Fibroblast of skin of right quadriceps (primary cell): Measurements from ENCODE around the gene CAMTA1.

Experiments
- DNase-seq: peaks from one replicate; pipeline ENCODE4 v3.0.0-alpha.2; 2013

The CAMTA1 gene

DNA sequence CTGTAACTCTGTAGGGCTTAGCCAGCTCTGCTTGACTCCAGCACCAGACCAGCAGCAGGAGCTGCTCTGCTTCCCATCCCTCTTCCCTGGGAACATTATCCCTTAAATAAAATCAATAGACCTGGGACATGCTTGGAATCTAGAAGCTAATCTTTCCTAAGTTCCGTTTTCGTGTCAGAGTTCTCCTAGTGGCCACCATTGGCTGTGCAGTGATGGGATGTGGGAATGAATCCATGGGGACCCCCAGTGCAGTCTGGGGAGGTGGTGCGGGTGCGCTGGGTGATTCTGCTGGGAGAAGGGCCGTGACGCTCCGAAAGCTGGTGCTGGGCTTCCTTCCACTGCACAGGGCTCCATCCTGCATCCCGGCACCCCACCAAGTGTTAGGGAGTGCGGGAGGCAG is 202.7 kb downstream of the CAMTA1 start:
- DNase-seq, result no peak

DNA sequence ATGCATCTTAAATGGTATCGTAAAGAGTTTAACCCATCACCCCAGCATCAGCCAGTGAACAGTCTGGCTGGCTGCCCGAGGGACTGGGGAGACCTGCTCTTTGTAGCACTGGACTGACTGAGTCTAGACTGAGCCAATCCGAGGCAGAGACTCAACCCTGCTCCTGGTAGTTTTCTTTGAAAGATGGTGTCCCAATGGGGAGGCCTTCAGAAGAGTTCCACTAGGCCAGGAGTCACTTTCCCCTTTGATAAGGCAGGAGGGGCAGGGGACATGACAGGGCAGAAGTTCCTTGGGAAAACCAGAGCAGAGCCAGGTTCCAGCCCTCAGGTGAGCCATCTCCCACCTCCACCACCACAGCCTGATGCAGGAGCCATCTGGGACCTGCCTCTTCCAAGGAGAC is 203.5 kb downstream of the CAMTA1 start:
- DNase-seq, result no peak

DNA sequence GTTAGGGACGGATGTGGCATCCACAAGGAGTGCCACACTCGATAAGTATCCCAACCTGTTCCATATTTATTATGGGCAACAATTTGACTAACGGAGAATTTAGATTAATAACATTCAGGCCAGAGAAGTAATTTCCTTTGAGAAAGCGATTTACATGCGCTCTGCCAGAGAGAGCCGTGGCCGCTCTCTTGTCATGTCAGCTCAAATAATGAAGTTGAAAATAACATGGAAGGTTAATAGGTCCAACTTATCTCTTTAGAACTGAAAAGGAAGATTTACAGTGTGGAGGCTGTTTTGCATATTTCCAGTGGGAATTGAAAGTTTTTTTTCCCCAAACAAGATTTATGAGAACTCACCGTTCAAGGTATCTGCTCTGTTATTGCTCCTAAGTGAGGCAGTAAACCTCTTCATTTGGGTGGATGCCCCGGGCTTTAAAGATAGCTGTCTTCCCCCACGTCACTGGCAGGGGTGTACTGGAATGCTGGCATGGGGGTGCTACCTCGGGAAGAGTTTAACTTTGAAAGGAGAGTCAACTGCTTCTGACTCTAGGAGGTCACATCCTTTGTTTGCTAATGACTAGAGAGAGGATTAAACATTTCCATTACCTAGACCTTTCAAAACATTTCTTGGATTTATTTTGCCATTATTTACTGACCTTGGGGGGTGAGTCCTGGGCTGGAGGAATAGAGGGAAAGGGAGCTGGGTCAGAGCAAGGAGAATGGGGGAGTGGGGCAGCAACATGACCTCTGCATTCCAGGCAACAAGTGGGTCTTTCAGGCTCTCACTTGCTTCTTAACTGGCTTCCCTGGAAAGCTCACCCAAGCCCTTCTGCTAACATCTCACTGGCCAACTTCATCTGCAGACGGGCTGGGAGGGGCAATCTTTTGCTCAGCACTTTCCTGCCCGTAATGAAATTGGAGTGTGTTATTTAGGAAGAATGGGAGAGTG is 204.2 kb downstream of the CAMTA1 start:
- no peak for DNase-seq

DNA sequence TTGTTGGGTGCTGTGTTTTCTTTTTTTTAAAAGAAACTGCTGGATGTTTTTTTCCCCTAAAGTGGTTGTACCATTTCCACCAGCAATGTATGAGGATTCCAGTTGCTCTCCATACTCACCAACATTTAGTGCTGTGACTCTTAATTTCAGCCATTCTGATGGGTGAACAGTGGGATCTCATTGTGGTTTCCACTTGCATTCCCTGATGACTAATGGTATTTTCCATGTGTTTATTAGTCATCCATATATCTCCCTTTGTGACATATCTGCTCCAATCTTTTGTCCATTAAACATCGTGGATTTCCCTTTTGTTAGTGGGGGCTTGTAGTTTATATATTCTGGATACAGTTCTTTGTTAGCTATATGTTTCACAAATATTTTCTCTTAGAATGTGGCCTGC is 206.0 kb downstream of the CAMTA1 start:
- peak; percentile 87 for DNase-seq

DNA sequence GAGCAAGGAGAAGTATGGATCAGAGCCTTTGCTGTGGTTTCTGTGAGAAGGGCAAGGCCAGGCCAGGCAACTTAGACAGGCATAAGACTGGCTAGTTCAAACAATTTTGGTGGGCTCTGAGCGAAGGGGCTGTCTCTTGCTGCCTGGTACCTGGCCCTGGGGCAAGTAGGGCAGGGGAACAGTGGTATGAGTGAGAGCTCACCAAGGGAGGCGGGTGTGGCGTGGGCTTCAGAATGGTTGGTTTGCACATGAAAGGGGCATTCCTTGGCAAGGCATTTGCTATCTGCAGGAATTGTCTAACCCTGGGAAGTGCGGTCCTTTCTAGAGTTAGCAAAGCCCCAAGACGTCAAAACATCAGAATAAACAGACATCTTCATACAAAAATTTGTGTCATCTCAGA is 210.5 kb downstream of the CAMTA1 start:
- no peak for DNase-seq

DNA sequence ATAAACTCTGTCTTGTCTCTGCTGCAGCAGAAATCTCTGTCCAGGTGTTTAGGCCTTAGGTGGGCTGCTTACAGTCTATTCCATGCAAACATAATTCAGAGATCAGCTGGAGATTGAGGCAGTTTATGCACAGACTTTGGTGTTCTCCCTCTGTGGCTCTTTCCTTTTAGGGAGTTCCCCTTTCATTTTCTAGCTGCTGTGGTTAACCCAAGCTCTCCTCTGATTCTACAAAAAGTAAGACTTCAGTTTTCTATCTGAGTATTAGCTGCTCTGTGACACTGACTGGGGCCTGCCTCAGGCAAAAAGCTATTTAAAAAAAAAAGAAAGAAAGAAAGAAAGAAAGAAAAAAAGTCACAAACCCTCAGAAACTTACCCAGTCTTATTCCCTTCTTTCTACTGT is 211.1 kb downstream of the CAMTA1 start:
- no peak for DNase-seq

DNA sequence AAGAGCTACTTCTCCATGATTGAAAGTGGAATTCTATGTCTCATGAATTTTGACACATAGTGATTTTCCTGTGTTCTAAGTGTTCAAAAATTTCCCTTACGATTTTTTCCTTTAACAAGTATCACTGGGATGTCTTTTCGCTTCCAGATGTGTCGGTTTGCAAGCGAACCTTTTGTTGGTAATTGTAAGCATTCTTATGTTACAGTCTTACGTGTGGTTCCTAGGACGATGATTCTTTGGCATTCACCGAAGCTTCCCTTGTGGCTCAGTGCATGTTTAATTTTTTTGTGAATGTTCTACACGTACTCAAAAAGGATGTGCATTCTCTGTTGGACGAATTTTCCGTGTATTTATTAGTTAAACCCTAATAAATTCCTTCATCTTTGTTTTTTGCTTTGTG is 211.6 kb downstream of the CAMTA1 start:
- no peak for DNase-seq

DNA sequence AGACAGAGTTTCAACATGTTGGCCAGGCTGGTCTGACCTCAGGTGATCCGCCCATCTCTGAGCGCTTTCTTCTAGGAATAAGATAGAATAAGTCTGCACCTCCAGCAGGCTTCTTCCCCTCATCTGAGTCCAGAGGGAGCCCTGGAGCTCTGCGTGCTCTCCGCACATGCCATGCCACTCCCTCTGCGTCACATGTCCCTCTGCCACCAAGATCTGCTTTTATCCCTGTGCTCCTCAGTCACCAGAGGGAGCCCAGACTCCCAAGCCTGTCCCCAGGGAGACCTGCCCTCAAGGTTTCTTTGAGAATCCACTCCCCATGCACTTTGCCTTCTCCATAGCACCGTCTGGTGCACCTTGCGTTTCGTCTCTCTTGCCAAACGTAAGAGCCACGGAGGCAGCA is 213.0 kb downstream of the CAMTA1 start:
- no peak for DNase-seq

DNA sequence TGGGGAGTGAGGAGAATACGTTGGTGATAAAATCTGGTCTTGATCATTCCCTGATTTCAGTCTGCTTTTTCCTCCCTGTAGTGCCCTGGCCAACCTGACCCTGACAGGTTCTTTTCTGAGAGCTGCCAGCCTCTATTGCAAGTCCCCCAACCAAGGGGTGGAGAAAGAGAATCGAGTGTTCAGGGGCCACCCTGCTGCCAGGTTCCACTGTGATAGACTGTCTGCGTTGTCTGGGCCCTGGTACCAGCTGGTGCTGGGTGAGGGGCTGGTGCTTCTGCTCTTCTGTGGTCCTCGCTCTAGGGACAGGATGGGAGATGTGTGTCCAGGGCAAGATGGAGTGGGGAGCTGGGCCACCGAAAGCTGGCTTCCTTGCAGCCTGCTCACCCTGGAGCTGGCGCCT is 214.6 kb downstream of the CAMTA1 start:
- no peak for DNase-seq

DNA sequence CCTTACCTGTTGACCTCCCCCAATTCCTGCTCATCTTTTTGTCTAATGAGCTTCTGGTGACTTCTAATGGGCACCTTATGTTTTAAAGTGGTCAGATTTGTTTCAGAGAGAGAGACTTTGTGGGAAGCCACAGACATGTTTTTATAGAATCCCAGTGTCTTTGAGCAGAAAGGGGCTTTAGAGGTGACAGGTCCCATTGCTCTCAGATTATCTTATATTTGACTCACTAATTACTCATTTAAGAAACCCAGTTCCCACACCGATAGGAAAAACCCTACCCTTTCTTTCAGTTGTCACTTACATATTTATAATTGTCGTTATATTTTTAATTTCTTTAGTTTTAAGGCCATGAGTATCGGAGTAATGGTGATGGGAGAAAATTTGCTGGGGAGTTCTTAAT is 215.5 kb downstream of the CAMTA1 start:
- no peak for DNase-seq

DNA sequence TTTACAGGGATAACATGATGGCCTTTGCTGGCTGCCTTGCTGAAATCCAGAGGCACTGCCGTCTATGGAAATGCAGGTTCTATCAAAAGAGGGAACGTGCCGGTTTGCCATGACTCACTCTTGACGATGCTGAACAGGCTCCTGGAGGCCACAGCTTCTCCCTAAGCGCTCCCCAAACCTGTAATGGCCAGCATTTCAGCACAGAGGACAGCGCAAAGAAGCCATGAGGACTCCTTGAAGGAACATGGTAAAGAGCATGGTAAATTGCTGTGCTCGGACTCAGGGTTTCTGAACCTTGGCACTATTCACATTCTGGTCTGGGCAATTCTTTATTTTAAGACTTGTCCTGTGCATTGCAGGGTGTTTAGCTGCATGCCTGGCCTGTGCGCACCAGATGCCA is 217.5 kb downstream of the CAMTA1 start:
- no peak for DNase-seq

DNA sequence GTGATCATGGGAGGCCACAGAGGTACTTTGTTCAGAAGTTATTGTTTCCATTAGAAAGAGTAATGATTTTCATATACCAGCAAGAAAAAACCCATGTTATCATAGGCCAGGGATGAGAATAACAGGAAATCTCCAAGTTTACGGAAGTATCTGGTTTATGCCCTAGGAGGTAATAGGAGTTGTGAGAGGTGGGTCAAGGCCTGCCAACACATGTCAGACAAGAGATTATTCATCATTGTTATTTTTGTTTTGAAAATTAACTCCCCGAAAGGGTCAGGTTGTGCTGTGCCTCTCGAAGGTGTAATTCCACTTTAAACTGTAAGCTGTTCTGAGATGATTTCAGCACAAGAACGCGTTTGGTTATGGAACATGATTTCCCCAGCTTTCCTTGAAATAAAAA is 218.4 kb downstream of the CAMTA1 start:
- no peak for DNase-seq

DNA sequence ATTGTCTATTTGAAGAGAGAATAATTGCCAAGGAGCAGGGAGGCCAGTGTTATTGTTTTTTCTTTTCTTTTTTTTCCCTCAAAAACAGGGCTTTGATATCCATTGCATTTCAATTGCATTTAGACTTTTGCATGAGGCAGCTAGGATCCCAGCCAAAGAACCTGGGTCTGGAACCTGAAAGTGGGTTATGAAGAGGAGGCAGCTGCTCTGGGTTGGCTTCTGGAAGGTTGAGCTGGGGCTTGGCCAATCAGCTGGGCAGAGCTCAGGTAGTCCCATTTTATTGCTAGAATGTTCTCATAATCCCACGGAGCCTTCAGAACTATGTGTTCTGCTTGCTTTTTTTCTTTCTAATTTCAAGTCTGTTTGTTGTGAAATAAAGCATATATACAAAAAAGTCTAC is 218.9 kb downstream of the CAMTA1 start:
- no peak for DNase-seq

DNA sequence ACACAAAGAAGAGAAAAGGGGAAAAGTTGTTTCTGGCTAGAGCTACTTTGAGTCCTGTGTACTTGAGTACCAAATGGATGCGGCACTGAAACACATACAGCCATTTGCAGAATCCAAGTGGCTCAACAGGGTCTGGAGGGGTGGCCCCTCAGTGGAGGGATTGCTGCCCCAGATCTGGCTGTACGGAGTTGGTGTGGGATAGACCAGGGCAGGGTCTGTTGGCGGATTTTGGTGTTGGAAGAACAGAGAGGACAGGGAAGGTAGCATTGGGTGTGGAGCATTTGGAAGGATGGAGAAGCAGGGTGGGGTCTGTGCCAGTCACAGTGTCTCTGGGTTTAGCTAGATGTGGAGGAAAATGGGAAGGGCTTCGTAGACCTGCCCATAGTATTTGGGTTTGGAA is 220.5 kb downstream of the CAMTA1 start:
- no peak for DNase-seq

DNA sequence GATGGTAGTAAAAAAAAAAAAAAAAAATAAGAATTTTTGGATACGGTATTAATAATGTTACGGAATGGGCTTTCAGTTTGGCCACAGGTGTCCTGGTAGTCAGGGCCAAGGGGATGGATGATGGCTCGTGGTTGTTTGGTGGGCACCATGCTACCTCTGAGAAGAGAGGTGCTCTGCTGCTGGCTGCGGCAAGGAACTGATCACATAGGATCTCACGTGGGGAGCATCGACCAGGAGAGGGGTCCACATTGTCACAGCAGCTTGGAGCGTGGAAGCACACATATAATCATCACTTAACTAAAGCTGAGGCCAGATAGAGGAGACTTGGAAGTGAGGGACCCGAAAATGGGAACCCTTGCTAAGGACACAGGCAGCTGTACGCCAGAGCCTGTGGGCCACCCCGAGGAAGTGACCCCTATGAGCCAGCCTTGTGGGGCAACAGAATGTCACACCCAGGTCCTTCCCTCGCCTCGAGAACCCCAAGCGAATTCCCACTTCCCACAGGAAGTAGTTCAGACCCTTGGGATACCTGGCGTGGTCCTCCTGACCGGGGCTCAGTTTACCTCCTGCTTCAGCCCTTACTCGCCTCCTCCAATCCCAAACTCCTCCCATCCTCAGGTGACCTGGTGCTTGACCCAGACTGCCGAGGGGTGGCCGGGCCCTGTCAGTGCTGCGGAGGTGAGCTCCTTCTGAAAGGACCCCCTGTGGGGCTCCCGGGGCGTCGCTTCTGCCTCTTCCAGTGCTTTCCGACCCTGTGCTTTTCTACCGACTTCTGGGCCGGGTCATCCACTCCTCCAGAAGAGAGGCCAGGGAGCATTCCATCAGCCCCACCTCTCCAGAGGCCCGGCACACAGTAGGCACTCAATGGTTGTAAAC is 222.0 kb downstream of the CAMTA1 start:
- DNase-seq, result no peak

DNA sequence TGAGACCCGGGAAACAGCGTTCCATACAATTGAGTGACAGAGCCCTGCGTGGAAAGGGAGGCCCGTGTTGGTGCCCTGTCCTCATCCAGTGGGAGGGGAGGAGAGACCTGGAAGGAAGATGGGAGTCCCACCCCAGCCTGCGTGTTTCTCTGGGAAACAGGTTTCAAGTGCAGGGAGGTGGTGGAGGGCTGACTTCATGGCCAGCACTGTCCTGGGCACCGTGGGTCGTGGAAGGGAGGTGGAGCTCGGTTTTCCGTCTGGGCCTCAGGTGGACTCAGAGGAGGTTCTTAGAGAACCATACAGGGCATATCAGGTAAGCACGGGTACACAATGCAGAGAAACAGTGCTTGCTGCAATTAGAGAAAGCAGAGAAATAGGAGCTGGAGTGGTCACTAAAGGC is 222.6 kb downstream of the CAMTA1 start:
- DNase-seq, result no peak

DNA sequence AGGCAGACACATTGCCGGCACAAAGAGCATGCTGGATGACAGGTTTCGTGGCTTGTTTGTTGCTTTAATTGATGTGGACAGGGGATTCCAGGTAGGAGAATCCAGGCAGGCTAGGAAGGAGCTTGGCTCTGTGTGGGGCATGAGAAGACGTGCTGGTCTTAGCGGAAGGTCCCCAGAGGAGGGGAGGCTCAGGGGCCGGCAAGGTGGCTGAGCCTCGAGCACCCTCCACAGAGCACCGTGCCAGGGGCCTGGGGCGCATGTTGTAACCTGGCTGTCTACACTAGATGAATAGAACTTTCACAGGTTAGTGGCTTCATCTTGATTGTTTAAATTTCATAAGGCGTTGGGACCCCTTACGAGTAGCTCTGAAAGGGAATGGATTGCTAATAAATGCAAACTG is 223.1 kb downstream of the CAMTA1 start:
- no peak for DNase-seq

DNA sequence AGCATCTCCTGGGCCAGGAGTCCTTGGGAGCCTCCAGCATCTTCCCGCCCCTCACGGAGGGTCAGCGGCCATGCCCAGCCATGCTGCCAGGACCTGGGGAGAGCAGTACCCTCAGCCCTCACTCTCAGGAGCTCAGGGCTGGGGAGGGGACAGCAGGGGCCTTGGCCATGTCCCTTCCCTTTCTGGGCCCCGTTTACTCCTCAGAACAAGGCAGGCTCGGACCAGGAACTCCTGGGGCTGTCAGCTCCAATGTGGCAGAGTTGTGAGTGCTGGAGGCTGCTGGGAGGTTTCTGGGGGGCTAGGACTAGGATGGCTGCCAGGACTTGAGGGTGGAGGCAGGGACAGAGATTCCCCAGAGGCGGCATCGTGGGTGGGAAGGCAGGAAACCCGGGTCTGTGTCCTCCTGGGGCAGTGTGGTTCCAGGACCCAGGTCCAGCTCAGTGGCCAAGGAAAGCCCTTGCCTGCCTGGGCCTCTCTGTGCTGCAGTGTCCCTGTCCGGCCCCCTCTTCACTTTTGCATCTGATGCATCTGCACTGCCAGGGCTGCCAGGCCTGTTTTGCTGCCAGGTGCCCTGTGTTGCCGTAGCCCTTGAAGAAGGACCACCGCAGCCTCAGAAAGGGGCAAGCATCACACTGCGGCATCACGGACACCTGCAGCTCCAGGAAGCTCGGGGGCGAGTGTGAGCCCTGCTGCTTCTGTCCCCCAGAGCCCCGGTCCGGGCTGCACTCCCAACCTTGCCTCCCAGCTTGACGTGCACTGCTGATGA is 223.9 kb downstream of the CAMTA1 start:
- no peak for DNase-seq

DNA sequence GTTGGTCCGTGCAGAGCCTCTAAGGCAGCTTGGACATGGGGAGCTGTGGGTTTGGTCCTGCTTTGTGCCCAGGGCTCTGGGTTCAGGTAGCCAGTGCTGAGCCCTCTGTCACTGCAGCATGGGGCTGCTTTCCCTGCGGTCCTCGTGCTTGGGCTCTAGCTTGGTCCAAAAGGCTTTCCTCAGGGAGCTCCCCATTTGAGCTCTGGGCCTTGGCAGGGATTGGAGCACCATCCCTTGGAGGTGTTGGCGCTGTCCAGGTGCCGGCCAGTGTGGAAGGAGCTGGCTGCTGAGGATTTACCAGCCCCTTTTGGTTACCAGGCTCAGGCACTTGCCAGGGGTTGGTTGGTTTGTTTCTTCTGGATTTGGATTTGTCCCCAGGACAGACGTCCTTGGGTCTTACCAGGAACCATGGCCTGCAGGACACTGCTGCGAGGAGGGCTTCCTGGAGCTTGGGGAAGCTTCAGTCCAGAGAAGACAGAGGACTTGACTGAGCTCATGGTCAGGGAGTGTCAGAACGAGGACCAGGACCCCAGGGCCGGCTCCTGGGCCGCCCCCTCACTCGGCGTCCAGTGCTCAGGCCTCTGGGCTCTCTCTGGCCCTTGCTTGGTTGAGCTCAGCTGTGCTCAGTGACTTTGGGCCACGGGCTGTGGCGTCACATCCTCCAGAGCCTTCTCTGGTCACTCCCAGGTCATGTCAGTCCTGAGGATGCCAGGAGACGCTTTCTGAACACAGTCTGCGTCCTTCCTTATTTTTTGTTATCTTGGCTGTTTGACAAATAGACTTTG is 224.7 kb downstream of the CAMTA1 start:
- DNase-seq, result no peak

DNA sequence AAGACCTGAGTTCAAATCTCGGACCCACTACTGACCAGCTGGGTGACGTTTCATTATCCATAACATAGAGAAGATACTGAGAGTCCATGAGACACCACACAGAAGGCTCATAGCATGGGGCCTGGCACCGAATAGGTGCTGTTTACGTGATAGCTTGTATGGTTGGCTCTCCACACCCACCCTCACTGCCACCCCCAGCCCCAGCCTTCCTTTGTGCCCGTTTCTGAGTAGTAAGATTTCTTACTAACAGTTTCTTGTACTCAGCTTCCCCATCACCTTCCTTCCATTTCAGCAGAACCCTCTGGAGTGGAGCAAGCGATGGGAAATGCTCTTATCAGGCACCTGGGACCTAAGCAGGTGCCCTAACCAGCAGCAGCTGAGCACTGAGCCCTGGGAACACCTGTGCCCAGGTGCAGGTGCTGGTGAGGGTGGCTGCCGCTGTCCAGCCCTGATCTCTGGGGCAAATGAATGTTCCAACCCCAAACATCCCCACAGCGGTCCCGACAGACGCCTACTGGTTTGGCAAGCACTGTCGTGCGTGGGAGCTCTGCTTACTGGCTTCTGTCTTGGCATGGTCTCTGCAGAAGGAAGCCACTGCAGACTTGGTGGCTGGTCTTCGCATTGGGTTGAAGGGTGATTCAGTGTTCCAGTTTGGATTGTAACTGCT is 225.4 kb downstream of the CAMTA1 start:
- DNase-seq, result no peak

DNA sequence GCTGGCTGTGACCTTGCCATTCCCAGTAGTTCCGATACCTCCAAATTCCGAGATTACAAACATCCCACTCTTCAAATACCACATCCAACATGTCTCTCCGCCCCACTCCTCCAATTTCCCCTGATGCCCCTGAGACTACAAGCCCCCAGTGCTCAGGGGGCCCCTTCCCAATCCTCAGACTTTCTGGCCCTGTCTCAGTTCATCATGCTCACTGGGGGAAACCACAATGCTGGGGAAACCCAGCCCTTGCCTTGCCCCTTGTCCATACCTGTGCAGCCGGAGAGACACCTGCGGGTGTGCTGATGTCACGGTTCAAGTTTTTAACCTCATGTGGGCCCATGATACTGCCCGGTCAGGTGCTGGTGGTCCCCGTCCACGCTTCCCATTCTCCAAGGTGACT is 226.6 kb downstream of the CAMTA1 start:
- DNase-seq, result no peak

DNA sequence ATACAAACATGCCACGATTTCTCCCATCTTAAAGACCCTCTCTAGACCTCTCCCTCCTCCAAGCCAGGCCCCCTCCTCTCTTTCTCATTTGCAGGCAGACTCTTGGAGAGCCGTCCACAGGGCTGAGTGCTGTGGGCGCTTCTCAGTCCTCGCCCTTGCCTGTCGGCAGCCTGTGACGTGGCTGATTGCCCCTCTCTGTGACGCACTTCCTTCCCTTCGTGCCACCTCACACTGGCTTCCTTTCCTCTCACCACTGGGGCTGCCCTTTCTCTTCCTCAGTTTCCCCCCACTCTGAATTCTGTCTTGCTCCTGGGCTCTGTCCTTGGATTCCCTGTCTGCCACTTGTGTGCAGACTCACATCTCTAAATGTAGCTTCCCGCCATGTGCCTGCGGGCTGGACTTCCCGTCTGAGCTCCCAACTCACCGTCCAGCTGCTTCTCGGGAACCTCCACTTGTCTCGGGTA is 227.2 kb downstream of the CAMTA1 start:
- no peak for DNase-seq
